ENCODE results near the gene PDE9A.

The PDE9A gene

DNA sequence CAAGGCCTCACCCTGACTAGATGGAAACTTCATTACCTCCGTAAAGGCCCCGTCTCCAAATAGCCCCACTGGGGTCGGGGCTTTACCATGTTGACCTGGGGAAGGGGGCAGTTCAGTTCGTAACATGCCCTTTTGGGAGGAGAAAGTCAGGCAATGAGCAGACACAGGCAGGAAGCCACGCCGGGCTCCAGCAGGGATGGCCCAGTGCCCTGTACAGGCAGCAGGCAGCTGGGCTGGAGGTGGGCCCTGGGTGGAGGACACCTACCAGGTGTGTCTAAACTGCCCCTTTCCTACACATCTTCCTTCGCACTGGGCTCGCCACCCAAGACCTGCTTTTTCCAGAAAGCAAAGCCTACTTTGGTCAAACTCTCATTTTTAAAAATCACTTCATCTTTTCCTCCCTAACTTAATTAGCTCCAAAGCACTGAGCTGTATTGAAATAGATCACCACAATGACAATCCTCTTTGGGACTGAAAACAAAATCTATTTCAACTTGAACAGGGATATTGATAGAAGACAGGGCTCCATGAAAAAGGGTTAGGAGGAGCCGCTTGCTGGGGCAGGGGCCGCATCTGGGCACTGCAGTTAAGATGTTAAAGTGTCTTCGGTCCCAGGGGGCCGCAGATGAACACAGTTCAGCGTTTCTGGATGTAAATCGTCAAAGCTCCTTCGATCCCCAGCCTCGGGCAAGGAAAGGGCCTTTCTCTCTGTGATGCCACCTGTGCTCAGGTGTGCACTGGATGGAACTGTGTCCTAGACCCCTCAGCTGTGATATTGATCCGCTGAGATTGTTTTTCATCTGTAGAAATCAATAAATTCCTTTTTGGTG is 104.6 kb downstream of the PDE9A start:
- no peaks in the 10 kb centered on the region for H3K27me3 ChIP-seq (ENCODE audit: control insufficient read depth in 1 of 2, insufficient read depth in 2 of 2, low read length in 2 of 2)
- H3K9ac ChIP-seq (ENCODE audit: low read depth in 1 of 2, low read length in 2 of 2), result no peak overlapping the region
- peaks cover 16 to 17% of the 10 kb centered on the region in 2 donors for H3K4me1 ChIP-seq (ENCODE audit: control insufficient read depth in 1 of 2, insufficient read depth in 2 of 2, low read length in 2 of 2)
- H3K4me3 ChIP-seq (ENCODE audit: low read depth in 1 of 2, low read length in 2 of 2), result no peak overlapping the region
- H3K36me3 ChIP-seq (ENCODE audit: control insufficient read depth in 1 of 2, insufficient read depth in 2 of 2, low read length in 2 of 2), result no peaks in the 10 kb centered on the region
- no peak overlapping the region for H3K27ac ChIP-seq (ENCODE audit: low read depth, low read length)
- H3K9me3 ChIP-seq (ENCODE audit: control insufficient read depth in 1 of 2, low read length in 2 of 2), result no peaks in the 10 kb centered on the region

GRCh38 chr21:42758721-42759593 is 105.5 kb downstream of the PDE9A start:
- Histone ChIP-seq H3K9ac (ENCODE audit: low read depth in 1 of 2, low read length in 2 of 2) (no peak overlapping the region), H3K4me3 (ENCODE audit: low read depth in 1 of 2, low read length in 2 of 2) (no peak overlapping the region), H3K9me3 (ENCODE audit: control insufficient read depth in 1 of 2, low read length in 2 of 2) (no peaks in the 10 kb centered on the region), H3K4me1 (ENCODE audit: control insufficient read depth in 1 of 2, insufficient read depth in 2 of 2, low read length in 2 of 2) (peaks cover 17 to 24% of the 10 kb centered on the region in 2 donors), H3K36me3 (ENCODE audit: control insufficient read depth in 1 of 2, insufficient read depth in 2 of 2, low read length in 2 of 2) (no peaks in the 10 kb centered on the region), H3K27me3 (ENCODE audit: control insufficient read depth in 1 of 2, insufficient read depth in 2 of 2, low read length in 2 of 2) (no peaks in the 10 kb centered on the region), H3K27ac (ENCODE audit: low read depth, low read length) (no peak overlapping the region)

GRCh38 chr21:42759594-42759927 is 106.1 kb downstream of the PDE9A start:
- no peaks in the 10 kb centered on the region for H3K36me3 ChIP-seq (ENCODE audit: control insufficient read depth in 1 of 2, insufficient read depth in 2 of 2, low read length in 2 of 2)
- no peaks in the 10 kb centered on the region for H3K9me3 ChIP-seq (ENCODE audit: control insufficient read depth in 1 of 2, low read length in 2 of 2)
- H3K27ac ChIP-seq (ENCODE audit: low read depth, low read length), result no peak overlapping the region
- peaks cover 17 to 30% of the 10 kb centered on the region in 2 donors for H3K4me1 ChIP-seq (ENCODE audit: control insufficient read depth in 1 of 2, insufficient read depth in 2 of 2, low read length in 2 of 2)
- no peaks in the 10 kb centered on the region for H3K27me3 ChIP-seq (ENCODE audit: control insufficient read depth in 1 of 2, insufficient read depth in 2 of 2, low read length in 2 of 2)
- H3K9ac ChIP-seq (ENCODE audit: low read depth in 1 of 2, low read length in 2 of 2), result no peak overlapping the region
- H3K4me3 ChIP-seq (ENCODE audit: low read depth in 1 of 2, low read length in 2 of 2), result no peak overlapping the region

- no peaks in the 10 kb centered on the region for H3K9me3 ChIP-seq (ENCODE audit: control insufficient read depth in 1 of 2, low read length in 2 of 2)
- H3K4me3 ChIP-seq (ENCODE audit: low read depth in 1 of 2, low read length in 2 of 2), result peak overlapping the region in 1 of 2 donors; percentile 19
- no peaks in the 10 kb centered on the region for H3K36me3 ChIP-seq (ENCODE audit: control insufficient read depth in 1 of 2, insufficient read depth in 2 of 2, low read length in 2 of 2)
- H3K9ac ChIP-seq (ENCODE audit: low read depth in 1 of 2, low read length in 2 of 2), result peak overlapping the region in 1 of 2 donors; percentile 35
- H3K4me1 ChIP-seq (ENCODE audit: control insufficient read depth in 1 of 2, insufficient read depth in 2 of 2, low read length in 2 of 2), result peaks cover 17 to 30% of the 10 kb centered on the region in 2 donors
- no peaks in the 10 kb centered on the region for H3K27me3 ChIP-seq (ENCODE audit: control insufficient read depth in 1 of 2, insufficient read depth in 2 of 2, low read length in 2 of 2)
- H3K27ac ChIP-seq (ENCODE audit: low read depth, low read length), result no peak overlapping the region
Measured at GRCh38 chr21:42760361-42760950, 107.0 kb downstream of the PDE9A start.

GRCh38 chr21:42760951-42761751 is 107.7 kb downstream of the PDE9A start:
- Histone ChIP-seq H3K9me3 (ENCODE audit: control insufficient read depth in 1 of 2, low read length in 2 of 2) (no peaks in the 10 kb centered on the region), H3K4me3 (ENCODE audit: low read depth in 1 of 2, low read length in 2 of 2) (peak overlapping the region in 1 of 2 donors; percentile 19), H3K36me3 (ENCODE audit: control insufficient read depth in 1 of 2, insufficient read depth in 2 of 2, low read length in 2 of 2) (no peaks in the 10 kb centered on the region), H3K4me1 (ENCODE audit: control insufficient read depth in 1 of 2, insufficient read depth in 2 of 2, low read length in 2 of 2) (peaks cover 17 to 30% of the 10 kb centered on the region in 2 donors), H3K27me3 (ENCODE audit: control insufficient read depth in 1 of 2, insufficient read depth in 2 of 2, low read length in 2 of 2) (no peaks in the 10 kb centered on the region), H3K27ac (ENCODE audit: low read depth, low read length) (no peak overlapping the region), H3K9ac (ENCODE audit: low read depth in 1 of 2, low read length in 2 of 2) (peak overlapping the region in 1 of 2 donors; percentile 35)

DNA sequence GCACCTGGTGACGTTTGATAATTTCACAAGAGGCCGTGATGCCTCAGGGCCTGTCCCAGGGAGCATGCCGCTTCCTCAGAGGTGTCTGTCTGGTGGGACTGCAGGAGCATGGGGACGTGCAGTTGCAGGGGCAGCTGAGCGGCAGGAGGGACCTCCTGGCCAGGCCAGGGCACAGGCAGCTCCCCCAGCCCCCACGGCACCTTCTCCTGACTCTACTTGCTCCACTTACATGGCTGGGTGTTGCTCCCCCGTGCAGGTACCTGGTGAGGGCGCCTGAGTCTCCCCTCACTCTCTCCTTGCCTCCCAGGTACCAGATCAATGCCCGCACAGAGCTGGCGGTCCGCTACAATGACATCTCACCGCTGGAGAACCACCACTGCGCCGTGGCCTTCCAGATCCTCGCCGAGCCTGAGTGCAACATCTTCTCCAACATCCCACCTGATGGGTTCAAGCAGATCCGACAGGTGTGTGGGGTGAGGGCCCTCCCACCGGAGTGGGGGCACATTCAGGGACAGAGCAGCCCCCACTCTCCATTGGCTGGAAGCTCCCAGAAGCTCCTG is 108.4 kb downstream of the PDE9A start:
- H3K9ac ChIP-seq (ENCODE audit: low read depth in 1 of 2, low read length in 2 of 2), result peak overlapping the region in 1 of 2 donors; percentile 35

GRCh38 chr21:42763581-42764442 is 110.4 kb downstream of the PDE9A start:
- Histone ChIP-seq H3K9me3 (ENCODE audit: control insufficient read depth in 1 of 2, low read length in 2 of 2) (no peaks in the 10 kb centered on the region), H3K9ac (ENCODE audit: low read depth in 1 of 2, low read length in 2 of 2) (no peak overlapping the region), H3K4me3 (ENCODE audit: low read depth in 1 of 2, low read length in 2 of 2) (no peak overlapping the region), H3K36me3 (ENCODE audit: control insufficient read depth in 1 of 2, insufficient read depth in 2 of 2, low read length in 2 of 2) (peaks cover 0 to 1% of the 10 kb centered on the region in 2 donors), H3K27ac (ENCODE audit: low read depth, low read length) (no peak overlapping the region), H3K4me1 (ENCODE audit: control insufficient read depth in 1 of 2, insufficient read depth in 2 of 2, low read length in 2 of 2) (peaks cover 17 to 30% of the 10 kb centered on the region in 2 donors), H3K27me3 (ENCODE audit: control insufficient read depth in 1 of 2, insufficient read depth in 2 of 2, low read length in 2 of 2) (no peaks in the 10 kb centered on the region)

More for the DNA sequence above, 108.4 kb downstream of the PDE9A start:
- Histone ChIP-seq H3K27ac (ENCODE audit: low read depth, low read length) (no peak overlapping the region), H3K4me3 (ENCODE audit: low read depth in 1 of 2, low read length in 2 of 2) (no peak overlapping the region), H3K36me3 (ENCODE audit: control insufficient read depth in 1 of 2, insufficient read depth in 2 of 2, low read length in 2 of 2) (no peaks in the 10 kb centered on the region), H3K27me3 (ENCODE audit: control insufficient read depth in 1 of 2, insufficient read depth in 2 of 2, low read length in 2 of 2) (no peaks in the 10 kb centered on the region), H3K4me1 (ENCODE audit: control insufficient read depth in 1 of 2, insufficient read depth in 2 of 2, low read length in 2 of 2) (peaks cover 17 to 30% of the 10 kb centered on the region in 2 donors), H3K9me3 (ENCODE audit: control insufficient read depth in 1 of 2, low read length in 2 of 2) (no peaks in the 10 kb centered on the region)

DNA sequence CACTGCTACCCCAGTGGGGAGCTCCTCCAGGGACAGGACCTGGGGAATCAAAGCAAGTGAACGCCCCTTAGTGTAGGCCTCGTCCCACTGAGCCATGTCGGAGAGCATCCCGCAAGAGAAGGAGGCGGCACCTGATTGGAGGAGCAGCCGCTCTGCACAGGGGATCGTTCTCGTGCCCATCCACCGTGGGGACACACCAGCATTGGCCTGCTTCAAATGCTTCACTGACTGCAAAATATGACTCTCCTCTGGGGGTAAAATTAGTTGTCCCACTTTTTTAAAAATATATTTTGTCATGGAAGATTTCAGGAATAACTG is 111.0 kb downstream of the PDE9A start:
- Histone ChIP-seq H3K9ac (ENCODE audit: low read depth in 1 of 2, low read length in 2 of 2) (no peak overlapping the region), H3K27ac (ENCODE audit: low read depth, low read length) (no peak overlapping the region), H3K36me3 (ENCODE audit: control insufficient read depth in 1 of 2, insufficient read depth in 2 of 2, low read length in 2 of 2) (peaks cover 0 to 7% of the 10 kb centered on the region in 2 donors), H3K9me3 (ENCODE audit: control insufficient read depth in 1 of 2, low read length in 2 of 2) (no peaks in the 10 kb centered on the region), H3K4me1 (ENCODE audit: control insufficient read depth in 1 of 2, insufficient read depth in 2 of 2, low read length in 2 of 2) (peaks cover 17 to 30% of the 10 kb centered on the region in 2 donors), H3K4me3 (ENCODE audit: low read depth in 1 of 2, low read length in 2 of 2) (no peak overlapping the region), H3K27me3 (ENCODE audit: control insufficient read depth in 1 of 2, insufficient read depth in 2 of 2, low read length in 2 of 2) (no peaks in the 10 kb centered on the region)

DNA sequence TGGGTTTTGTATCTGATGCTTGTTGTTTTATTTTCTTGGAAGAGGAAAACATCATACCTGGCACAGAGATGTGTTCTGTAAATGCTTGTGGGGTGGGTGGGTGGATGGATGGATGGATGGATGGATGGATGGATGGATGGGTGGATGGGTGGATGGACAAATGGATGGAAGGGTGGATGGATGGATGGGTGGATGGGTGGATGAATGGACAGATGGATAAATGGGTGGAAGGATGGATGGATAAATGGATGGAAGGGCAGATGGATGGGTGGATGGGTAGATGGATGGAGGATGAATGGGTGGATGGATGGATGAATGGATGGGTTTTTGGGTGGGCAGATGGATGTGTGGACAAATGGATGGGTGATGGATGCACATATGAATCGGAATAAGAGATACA is 111.5 kb downstream of the PDE9A start:
- Histone ChIP-seq H3K36me3 (ENCODE audit: control insufficient read depth in 1 of 2, insufficient read depth in 2 of 2, low read length in 2 of 2) (peaks cover 0 to 12% of the 10 kb centered on the region in 2 donors), H3K4me1 (ENCODE audit: control insufficient read depth in 1 of 2, insufficient read depth in 2 of 2, low read length in 2 of 2) (peaks cover 17 to 30% of the 10 kb centered on the region in 2 donors), H3K4me3 (ENCODE audit: low read depth in 1 of 2, low read length in 2 of 2) (no peak overlapping the region), H3K27ac (ENCODE audit: low read depth, low read length) (no peak overlapping the region), H3K9me3 (ENCODE audit: control insufficient read depth in 1 of 2, low read length in 2 of 2) (no peaks in the 10 kb centered on the region), H3K27me3 (ENCODE audit: control insufficient read depth in 1 of 2, insufficient read depth in 2 of 2, low read length in 2 of 2) (no peaks in the 10 kb centered on the region), H3K9ac (ENCODE audit: low read depth in 1 of 2, low read length in 2 of 2) (no peak overlapping the region)
